ENCODE measurements around the gene HELZ2.

Gene HELZ2

GRCh38 chr20:63549679-63550282, 24.3 kb downstream of the HELZ2 start:
- DNase-seq: no peak

GRCh38 chr20:63549019-63549418, 25.0 kb downstream of the HELZ2 start:
- DNase-seq: no peak

DNA sequence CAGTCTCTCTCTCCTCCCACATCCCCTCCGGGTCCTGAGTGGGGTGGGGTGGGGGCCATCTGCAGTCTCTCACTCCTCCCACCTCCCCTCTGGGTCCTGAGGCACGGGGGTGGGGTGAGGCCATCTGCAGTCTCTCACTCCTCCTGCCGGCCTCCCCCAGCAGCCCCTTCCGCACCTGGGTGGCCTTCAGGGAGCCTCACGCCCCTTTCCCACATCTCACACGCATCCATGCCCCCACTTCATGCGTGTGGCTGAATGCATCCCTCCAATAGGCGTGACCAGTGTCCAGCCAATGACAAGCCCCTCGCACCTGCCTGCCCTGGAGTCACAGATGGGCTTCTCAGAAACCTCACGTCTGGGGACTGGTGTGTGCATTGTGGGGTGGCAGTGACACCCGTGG, 25.5 kb downstream of the HELZ2 start:
- no peak for DNase-seq

GRCh38 chr20:63547725-63548480, 26.1 kb downstream of the HELZ2 start, which contains the start of gene SRMS:
Gene SRMS (minus strand): TSS chr20:63547749. CDS start chr20:63547463, 286 bp downstream.
- no peak for DNase-seq

- DNase-seq: no peak
Observed at GRCh38 chr20:63546956-63547724, 26.9 kb downstream of the HELZ2 start.

- no peak for DNase-seq
Observed at GRCh38 chr20:63546256-63546955, 27.6 kb downstream of the HELZ2 start.

DNA sequence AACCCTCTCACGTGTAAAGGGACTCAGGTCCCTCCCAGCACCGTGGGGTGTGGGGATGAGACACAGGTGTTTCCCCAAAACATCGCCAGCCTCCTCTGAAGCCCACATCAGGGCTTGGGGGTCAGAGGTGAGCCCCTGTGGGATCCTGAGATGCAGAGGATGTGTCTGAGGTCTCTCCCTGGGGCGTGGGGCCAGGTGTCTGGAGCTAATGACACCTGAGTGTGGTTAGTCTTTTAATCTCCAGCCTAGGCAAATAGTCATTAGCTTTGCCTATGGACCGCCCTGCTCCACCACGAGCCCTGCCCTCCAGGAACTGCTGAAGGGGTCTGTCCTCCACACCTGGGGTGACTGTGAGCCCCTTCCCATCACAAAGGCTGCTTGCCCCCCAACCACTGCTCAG, 28.2 kb downstream of the HELZ2 start:
- DNase-seq: peak; percentile 51 to 76

DNA sequence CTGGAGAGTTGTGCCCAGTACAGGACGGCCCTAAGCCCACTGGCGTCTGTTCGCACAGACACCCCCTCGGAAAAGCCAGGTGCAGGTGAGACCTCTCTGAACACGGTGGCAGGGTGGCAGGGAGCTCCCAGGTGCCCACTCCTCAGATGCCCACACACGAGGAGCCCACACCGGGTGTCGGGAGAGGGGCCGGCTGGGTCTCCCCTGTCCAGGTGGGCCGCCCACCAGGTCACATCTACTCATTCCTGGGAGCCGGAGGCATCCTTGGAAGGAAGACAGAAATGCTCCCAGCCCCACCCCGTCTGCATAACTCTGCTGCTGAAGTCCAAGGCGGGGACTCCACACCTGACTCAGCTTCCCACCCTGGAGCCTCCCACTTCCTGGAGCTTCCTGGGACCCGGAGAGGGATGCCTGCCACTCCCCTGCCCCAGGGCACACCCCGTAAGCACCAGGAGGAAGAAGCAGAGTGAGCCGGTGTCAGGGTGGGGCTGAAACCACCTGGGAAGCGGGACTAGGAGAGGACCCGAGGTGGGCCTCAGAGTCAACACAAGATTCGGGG, 29.0 kb downstream of the HELZ2 start:
- peak in 1 of 2 experiments; percentile 41 for DNase-seq

GRCh38 chr20:63544241-63544957, 29.6 kb downstream of the HELZ2 start:
- no peak for DNase-seq

DNA sequence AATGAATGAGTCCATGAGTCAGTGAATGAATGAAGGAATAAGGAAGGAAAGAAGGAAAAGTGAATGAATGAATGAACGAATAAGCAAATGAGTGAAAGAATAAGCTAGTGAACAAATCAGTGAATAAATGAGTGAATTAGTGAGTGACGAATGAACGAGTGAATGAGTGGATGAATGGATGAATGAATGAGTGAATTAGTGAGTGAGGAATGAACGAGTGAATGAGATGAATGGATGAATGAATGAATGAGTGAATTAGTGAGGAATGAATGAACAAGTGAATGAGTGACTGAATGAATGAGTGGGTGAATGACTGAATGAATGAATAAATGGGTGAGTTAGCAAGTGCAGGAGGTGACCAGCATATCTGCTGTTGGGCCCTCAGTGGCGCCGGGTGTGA, 30.3 kb downstream of the HELZ2 start:
- DNase-seq: no peak

- no peak for DNase-seq
Observed at GRCh38 chr20:63543131-63543530, 30.9 kb downstream of the HELZ2 start.

- no peak for DNase-seq
Observed at GRCh38 chr20:63542696-63543095, 31.3 kb downstream of the HELZ2 start.

- DNase-seq: peak in 1 of 2 experiments; percentile 49
Observed at GRCh38 chr20:63542031-63542559, 31.9 kb downstream of the HELZ2 start.

DNA sequence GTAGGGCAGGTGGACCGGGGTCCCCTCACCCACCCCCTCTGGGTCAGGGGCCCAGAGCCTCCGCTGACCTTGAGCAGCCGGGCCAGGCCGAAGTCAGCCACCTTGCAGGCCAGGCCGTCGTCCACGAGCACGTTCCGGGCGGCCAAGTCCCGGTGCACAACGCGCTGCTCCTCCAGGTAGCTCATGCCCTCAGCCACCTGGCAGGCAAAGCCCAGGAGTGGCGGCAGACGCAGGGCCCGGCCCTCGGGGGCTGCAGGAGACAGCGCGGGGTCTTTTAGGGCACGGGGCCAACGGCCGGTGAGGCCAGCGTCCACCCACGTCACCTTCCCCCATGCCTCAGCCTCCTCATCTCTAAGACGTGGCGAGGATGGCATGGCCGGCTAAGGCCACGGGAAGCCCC, 32.7 kb downstream of the HELZ2 start:
- DNase-seq: no peak

DNA sequence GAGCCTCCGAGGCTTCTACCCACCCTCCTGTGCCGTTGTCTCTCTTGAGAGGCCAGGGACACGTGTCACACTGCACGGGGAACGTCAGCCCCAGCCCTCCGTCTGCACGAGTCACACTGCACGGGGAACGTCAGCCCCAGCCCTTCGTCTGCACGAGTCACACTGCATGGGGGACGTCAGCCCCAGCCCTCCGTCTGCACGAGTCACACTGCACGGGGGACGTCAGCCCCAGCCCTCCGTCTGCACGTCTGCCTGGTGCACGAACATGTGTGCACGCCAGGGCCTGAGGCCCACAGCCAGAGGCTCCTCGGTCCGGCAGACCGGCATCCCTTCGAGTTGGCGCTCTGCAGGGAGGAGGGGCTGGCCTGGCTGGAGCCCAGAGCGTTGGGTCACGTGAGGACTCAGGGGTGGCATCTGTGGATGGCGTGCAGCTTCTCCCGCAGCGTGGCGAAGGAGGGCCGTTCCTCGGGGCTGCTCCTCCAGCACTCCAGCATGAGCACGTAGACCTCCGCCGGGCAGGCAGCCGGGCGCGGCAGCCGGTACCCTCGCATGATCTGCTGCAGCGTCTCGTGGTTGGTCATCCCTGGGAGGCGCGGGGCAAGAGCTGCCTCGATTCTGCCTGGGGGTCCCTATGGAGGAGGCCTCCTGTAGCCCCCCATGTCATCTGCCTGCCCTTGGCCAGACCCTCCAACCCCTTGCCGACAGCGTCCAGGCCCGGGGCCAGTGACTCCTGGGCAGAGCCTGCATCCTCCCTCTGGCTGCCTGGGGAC, 33.4 kb downstream of the HELZ2 start:
- no peak for DNase-seq

DNA sequence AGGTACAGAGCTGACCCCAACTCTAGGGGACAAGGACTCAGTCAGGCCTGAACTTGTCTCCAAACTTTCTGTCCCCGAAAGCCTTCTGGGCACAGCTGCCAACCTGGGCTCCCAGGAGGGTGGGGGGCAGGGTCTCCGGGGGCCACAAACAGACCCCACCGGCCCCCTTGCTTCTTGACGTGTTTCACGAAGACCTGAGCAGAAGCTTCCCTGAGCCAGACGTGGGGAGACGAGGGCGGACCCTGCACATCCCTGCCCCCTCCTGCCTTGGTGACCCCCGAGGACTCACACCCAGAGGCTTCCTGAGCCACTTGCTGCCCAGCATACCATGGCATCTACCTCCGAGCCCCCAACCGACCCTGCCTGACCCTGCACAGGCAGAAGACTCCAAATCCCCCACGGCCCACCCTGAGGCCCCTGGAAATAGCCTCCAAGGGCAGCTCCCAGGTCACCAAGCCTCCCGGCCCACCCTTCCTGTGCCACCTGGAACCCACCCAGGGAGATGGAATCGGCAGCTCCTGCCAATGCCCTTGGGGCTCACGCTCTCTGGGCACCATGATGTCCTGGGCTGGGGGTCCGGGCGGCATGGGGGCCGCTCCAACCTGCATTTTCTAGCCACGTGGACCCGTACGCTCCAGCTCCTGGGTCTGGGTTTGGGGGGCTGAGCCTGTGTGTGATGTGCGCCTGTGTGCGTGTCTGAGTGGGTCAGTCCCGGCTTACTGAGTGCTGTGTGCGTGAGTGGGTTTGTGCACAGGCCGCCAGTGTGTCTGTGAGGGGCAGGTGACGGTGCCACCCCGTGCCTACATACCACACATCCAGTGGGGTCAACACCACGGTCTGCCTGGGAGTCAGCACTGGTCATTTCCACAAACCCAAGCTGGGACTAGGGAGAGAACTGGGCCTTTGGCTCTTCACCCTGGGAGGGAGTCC, 34.3 kb downstream of the HELZ2 start:
- no peak for DNase-seq

DNA sequence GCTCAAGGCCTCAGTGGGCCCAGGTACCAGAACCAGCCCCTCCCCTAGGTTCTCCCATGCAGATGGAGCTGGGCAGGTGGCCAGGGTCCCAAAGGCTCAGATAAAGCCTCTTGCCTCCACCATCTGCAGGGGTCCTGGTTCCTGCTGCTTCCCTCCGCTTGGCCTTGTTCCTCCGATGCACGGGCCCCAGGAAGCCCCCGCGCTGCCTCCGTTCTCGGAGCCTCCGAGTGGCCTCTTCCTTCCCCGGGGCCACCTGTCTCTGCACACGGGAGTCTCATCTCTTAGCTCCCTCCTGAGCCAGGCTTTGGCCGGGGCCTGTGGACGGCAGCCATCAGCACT, 35.0 kb downstream of the HELZ2 start:
- no peak for DNase-seq

- peak in 1 of 2 experiments; percentile 55 for DNase-seq
Observed at GRCh38 chr20:63538204-63539091, 35.6 kb downstream of the HELZ2 start.

Data from NCI-H526 (cell line).